Gastrocnemius medialis (tissue), 4 donors: ENCODE measurements around the gene ANKLE1.

Experiments
- CTCF ChIP-seq, 5 experiments: fragments of 450-650 bp in 3 of 5; fragments of 200-600 bp in 2 of 5; sonication (generic) in 2 of 5; IDR thresholded peaks in 4 of 5; conservative IDR thresholded peaks in 1 of 5; 1 replicate in 4 of 5; 2 replicates in 1 of 5; pipeline ENCODE4 v1.5.1; 2016 to 2019; ENCODE audit warnings: antibody characterized with exemption in 5 of 5, mild to moderate bottlenecking in 3 of 5, moderate library complexity in 3 of 5
- POLR2A ChIP-seq, 2 donors: fragments of 450-650 bp; IDR thresholded peaks; one replicate each; pipeline ENCODE4 v1.6.1; 2017; ENCODE audit warnings: antibody characterized with exemption in 2 of 2, mild to moderate bottlenecking in 2 of 2, moderate library complexity in 2 of 2

- TF ChIP-seq CTCF (IDR thresholded peaks at IDR 0.05 in 4 of 5, conservative IDR thresholded peaks at IDR 0.05 in 1 of 5) (no peak), POLR2A (IDR thresholded peaks at IDR 0.05) (no peak)
These were observed 4.6 kb downstream of the ANKLE1 start for GRCh38 chr19:17286263-17286662.
